Activated B cell treated with CpG ODN at 0.5 μM for 24 hours (primary cell): ENCODE data around the gene ATG14. TPM values are rescaled to one million over a fixed set of nuclear protein-coding genes. Genes with fewer than 3 reads are reported as not detected.
"Not testable (repeated sequence)": the region's sequence is repeated elsewhere in the genome, so short reads cannot be mapped to it uniquely, and the experiment has no call there.

Source experiments
- ATAC-seq: fragments of 200-7000 bp; cut with Tn5 transposase; one replicate; pipeline ENCODE4 v1.10.0; 2021; ENCODE audit warnings: low read depth, mild to moderate bottlenecking, moderate library complexity
- CTCF ChIA-PET: fragments of 350-600 bp; sonication (Branson Sonifier 250); formaldehyde crosslinking; loops from one replicate; lab custom pipeline; 2021; ENCODE audit warnings: antibody characterized with exemption; lab: Charles Lee
- POLR2A ChIA-PET: fragments of 350-600 bp; sonication (Branson Sonifier 250); formaldehyde crosslinking; loops from one replicate; lab custom pipeline; 2021; ENCODE audit warnings: antibody characterized with exemption; lab: Charles Lee
- DNase-seq: peaks from one replicate; pipeline ENCODE4 v3.0.0; 2022
- H3K27ac Mint-ChIP-seq: one replicate; pipeline ENCODE4 v1.8.0; 2020; ENCODE audit warnings: mixed read lengths
- H3K27me3 Mint-ChIP-seq: one replicate; pipeline ENCODE4 v1.8.0; 2021; ENCODE audit warnings: mixed read lengths
- H3K36me3 Mint-ChIP-seq: one replicate; pipeline ENCODE4 v1.8.0; 2021; ENCODE audit warnings: low read depth, mixed read lengths
- H3K4me1 Mint-ChIP-seq: one replicate; pipeline ENCODE4 v1.8.0; 2021; ENCODE audit warnings: mixed read lengths
- H3K4me3 Mint-ChIP-seq: one replicate; pipeline ENCODE4 v1.8.0; 2020; ENCODE audit warnings: mild to moderate bottlenecking, mixed read lengths
- H3K9me3 Mint-ChIP-seq: one replicate; pipeline ENCODE4 v1.8.0; 2020; ENCODE audit warnings: mixed read lengths
- intact Hi-C: fragments of 100-400 bp; cut with micrococcal nuclease; formaldehyde crosslinking; loops from one replicate; pipeline ENCODE4 v1.15.1; 2024
- total RNA-seq: library from RNA; stranded (reverse); gene quantifications from 2 replicates; pipeline ENCODE4 v1.2.3, GENCODE V29; 2022
- TF ChIP-seq, protein P1 (sequence below): fragments of 200-600 bp; IDR thresholded peaks from one replicate; pipeline ENCODE4 v1.8.0; 2022; ENCODE audit warnings: antibody characterized with exemption, mild to moderate bottlenecking

The ATG14 gene
- total RNA-seq, 1 donor from 2014 or later: 12.1 TPM

DNA sequence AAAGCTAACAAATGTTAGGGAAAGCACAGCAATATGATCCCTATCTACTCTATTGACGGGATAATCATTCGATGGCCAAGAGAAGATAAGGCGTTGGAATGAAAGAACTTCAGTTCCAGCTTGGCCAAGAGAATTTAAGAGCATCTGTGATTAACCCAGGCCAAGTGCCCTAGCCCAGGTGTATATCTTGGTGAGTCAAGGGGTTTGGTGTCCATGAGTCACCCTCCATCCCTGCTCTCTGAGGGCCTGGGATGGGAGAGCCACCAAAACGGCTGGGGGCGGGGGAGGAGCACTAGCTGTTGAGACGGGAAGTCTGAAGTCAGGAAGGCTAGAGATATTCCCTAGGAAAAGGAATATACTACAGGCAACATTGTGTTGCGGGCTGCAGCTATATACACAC lies 15.8 kb upstream of the ATG14 start:
- intact Hi-C loops: no loop called here
- ATAC-seq (no peak), DNase-seq (no peak)
- Mint-ChIP-seq H3K9me3 (no peaks in the 10 kb centered on the region), H3K27ac (no peak overlapping the region), H3K4me1 (no peaks in the 10 kb centered on the region), H3K4me3 (no peak overlapping the region), H3K27me3 (no peaks in the 10 kb centered on the region), H3K36me3 (no peaks in the 10 kb centered on the region)
- CTCF ChIA-PET: interaction anchor here (0.8 to 0.9 kb wide), 2 partner anchors 215 to 1043 kb away, joined by 3 read pairs; no protein-coding TSS in a partner anchor
- POLR2A ChIA-PET: no interaction called here
- TF ChIP-seq, protein P1, sequence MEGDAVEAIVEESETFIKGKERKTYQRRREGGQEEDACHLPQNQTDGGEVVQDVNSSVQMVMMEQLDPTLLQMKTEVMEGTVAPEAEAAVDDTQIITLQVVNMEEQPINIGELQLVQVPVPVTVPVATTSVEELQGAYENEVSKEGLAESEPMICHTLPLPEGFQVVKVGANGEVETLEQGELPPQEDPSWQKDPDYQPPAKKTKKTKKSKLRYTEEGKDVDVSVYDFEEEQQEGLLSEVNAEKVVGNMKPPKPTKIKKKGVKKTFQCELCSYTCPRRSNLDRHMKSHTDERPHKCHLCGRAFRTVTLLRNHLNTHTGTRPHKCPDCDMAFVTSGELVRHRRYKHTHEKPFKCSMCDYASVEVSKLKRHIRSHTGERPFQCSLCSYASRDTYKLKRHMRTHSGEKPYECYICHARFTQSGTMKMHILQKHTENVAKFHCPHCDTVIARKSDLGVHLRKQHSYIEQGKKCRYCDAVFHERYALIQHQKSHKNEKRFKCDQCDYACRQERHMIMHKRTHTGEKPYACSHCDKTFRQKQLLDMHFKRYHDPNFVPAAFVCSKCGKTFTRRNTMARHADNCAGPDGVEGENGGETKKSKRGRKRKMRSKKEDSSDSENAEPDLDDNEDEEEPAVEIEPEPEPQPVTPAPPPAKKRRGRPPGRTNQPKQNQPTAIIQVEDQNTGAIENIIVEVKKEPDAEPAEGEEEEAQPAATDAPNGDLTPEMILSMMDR: no peak

DNA sequence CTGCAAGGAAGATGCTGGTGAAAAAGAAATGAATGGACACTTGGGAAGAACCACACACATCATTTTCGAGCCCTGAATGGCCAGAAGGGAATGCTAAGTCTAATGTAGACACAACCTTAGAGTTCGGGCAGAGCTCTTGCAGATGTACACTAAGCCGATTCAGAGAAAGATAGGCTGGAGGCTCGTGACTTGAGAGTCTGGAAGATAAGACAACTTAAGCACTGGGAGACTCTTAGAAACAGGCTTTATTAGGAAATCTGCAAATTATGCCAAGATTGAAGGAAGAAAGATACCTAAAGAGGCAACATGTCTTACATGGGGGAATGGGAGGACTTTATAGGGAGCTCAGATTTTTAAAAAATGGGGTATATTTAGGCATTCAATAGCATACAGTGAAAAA lies 15.3 kb upstream of the ATG14 start:
- Mint-ChIP-seq H3K27me3 (peaks cover 2% of the 10 kb centered on the region), H3K9me3 (no peaks in the 10 kb centered on the region), H3K4me1 (no peaks in the 10 kb centered on the region), H3K27ac (no peak overlapping the region), H3K36me3 (no peaks in the 10 kb centered on the region), H3K4me3 (no peak overlapping the region)
- intact Hi-C loops: no loop called here
- POLR2A ChIA-PET: no interaction called here
- TF ChIP-seq, protein P1: no peak
- CTCF ChIA-PET: interaction anchor here (0.8 to 0.9 kb wide), 2 partner anchors 215 to 1044 kb away, joined by 3 read pairs; no protein-coding TSS in a partner anchor
- ATAC-seq: no peak
- DNase-seq: no peak

DNA sequence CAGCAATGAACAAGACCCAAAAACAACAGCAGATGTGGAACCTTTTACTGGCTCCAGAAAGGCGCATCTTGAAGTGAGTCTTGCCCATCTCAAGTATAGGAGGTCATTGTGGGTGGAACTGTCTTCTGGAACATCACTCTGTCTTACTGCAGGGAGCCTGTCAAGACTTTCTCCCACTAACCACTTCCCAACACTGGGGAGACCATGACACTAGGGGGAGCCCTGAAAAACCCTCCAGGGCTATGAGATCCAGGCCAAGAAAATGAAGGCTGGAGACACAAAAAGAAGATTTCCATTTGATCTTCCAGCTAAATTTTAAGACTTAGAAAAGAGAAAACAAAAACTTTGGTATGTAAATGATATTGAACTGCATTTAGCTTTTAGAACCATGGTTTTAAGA lies 13.5 kb upstream of the ATG14 start:
- no peaks in the 10 kb centered on the region for H3K36me3 Mint-ChIP-seq
- intact Hi-C loops: no loop called here
- no peak overlapping the region for H3K27ac Mint-ChIP-seq
- peaks cover 2% of the 10 kb centered on the region for H3K27me3 Mint-ChIP-seq
- no peaks in the 10 kb centered on the region for H3K4me1 Mint-ChIP-seq
- DNase-seq (no peak), ATAC-seq (no peak)
- H3K4me3 Mint-ChIP-seq: no peak overlapping the region
- CTCF ChIA-PET: no interaction called here
- no peaks in the 10 kb centered on the region for H3K9me3 Mint-ChIP-seq
- TF ChIP-seq, protein P1: no peak
- POLR2A ChIA-PET: interaction anchor here (1.0 kb wide), 1 partner anchor 13 kb away, joined by 3 read pairs; the partner anchor contains the start of gene ATG14

DNA sequence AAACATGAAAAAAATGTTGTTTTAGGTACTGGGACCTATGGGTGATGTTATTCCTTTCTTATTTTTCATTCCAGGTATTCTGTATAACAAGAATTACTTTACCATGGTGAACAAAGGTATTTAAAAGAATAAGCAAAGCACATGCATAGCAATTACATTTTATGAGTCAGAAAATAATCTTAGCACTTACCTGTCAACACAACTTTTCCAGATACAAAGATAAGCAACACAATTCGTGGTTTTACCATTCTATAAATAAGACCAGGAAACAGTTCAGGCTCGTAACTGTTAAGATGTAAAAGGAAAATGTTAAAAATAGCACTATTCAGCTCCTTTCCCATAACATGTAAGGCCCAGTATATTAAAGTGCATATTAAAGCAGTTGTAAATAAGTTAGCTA lies 12.3 kb upstream of the ATG14 start:
- TF ChIP-seq, protein P1: no peak
- DNase-seq: no peak
- Mint-ChIP-seq H3K4me1 (no peaks in the 10 kb centered on the region), H3K4me3 (no peak overlapping the region), H3K27ac (no peak overlapping the region), H3K9me3 (no peaks in the 10 kb centered on the region), H3K27me3 (peaks cover 7% of the 10 kb centered on the region), H3K36me3 (no peaks in the 10 kb centered on the region)
- ChIA-PET CTCF (interaction anchor here (1.5 kb wide), 1 partner anchor 69 kb away, joined by 3 read pairs; no protein-coding TSS in a partner anchor), POLR2A (no interaction called here)
- ATAC-seq: no peak
- intact Hi-C loops: no loop called here

DNA sequence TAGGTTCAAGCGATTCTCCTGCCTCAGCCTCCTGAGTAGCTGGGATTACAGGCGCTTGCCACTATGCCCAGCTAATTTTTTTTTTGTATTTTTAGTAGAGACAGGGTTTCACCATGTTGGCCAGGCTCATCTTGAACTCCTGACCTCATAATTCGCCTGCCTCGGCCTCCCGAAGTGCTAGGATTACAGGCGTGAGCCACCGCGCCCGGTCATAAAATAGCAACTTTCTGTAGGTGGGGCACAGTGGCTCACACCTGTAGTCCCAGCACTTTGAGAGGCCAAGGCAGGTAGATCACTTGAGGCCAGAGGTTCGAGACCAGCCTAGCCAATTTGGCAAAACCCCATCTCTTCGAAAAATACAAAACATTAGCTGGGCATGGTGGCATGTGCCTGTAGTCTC lies 10.7 kb upstream of the ATG14 start:
- DNase-seq, intact Hi-C loops, POLR2A ChIA-PET, ATAC-seq, H3K36me3 Mint-ChIP-seq, H3K27me3 Mint-ChIP-seq, H3K4me1 Mint-ChIP-seq, H3K9me3 Mint-ChIP-seq, H3K4me3 Mint-ChIP-seq, H3K27ac Mint-ChIP-seq: not testable (repeated sequence)
- CTCF ChIA-PET: interaction anchor here (1.5 kb wide), 1 partner anchor 68 kb away, joined by 3 read pairs; no protein-coding TSS in a partner anchor

DNA sequence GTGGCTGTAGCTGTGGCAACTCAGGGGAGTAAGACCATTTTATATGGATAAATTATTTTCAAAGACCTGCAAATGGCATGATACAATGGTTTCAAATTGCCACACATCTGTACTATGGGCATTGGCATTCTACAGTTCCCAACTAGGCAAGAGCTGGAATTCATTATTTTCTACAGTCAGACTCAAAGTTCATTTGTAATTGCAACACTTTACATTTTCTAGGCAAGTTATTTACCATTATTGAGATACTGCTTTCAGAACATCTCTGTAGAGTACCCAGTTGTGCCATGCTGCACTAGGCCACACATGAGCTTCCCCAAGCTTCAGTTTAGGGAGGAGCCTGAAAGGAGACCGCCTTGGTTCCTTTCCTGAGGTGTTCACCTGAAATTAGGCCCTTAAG lies 8.0 kb upstream of the ATG14 start:
- H3K27ac Mint-ChIP-seq: no peak overlapping the region
- TF ChIP-seq, protein P1: no peak
- no peaks in the 10 kb centered on the region for H3K36me3 Mint-ChIP-seq
- ChIA-PET CTCF (interaction anchor here (1.4 kb wide), 1 partner anchor 173 kb away, joined by 3 read pairs; no protein-coding TSS in a partner anchor), POLR2A (no interaction called here)
- H3K4me3 Mint-ChIP-seq: no peak overlapping the region
- peaks cover 17% of the 10 kb centered on the region for H3K27me3 Mint-ChIP-seq
- ATAC-seq: no peak
- no peak for DNase-seq
- H3K9me3 Mint-ChIP-seq: no peaks in the 10 kb centered on the region
- no peaks in the 10 kb centered on the region for H3K4me1 Mint-ChIP-seq
- intact Hi-C loops: no loop called here
